GM21619 (cell line): ENCODE data around the gene CORO7.
"Not testable (repeated sequence)": the region's sequence is repeated elsewhere in the genome, so short reads cannot be mapped to it uniquely, and the experiment has no call there.

Experiments used
- ATAC-seq: cut with Tn5 transposase; IDR thresholded peaks from one replicate; pipeline ENCODE4 v1.9.1; 2021; ENCODE audit not compliant: unreplicated experiment

Gene CORO7

GRCh38 chr16:4358831-4359561 is 57.4 kb downstream of the CORO7 start:
- ATAC-seq = no peak

- no peak for ATAC-seq
Observed at GRCh38 chr16:4358236-4358635, 58.2 kb downstream of the CORO7 start.

GRCh38 chr16:4356820-4357219 is 59.6 kb downstream of the CORO7 start:
- no peak for ATAC-seq

GRCh38 chr16:4354512-4355409 is 61.6 kb downstream of the CORO7 start:
- no peak for ATAC-seq

GRCh38 chr16:4353675-4354074 is 62.7 kb downstream of the CORO7 start:
- no peak for ATAC-seq

GRCh38 chr16:4352843-4353242 is 63.6 kb downstream of the CORO7 start:
- no peak for ATAC-seq

- no peak for ATAC-seq
Observed at GRCh38 chr16:4351880-4352279, 64.5 kb downstream of the CORO7 start.

- peak; percentile 85 for ATAC-seq
Observed at GRCh38 chr16:4350787-4351659, 65.4 kb downstream of the CORO7 start, which contains the start of gene PAM16. Gene PAM16, minus strand, starts transcription at chr16:4351321. Its CDS starts 87 bp downstream, at chr16:4351234.

GRCh38 chr16:4350365-4350786 is 66.0 kb downstream of the CORO7 start:
- ATAC-seq = peak; percentile 15

GRCh38 chr16:4349332-4349731 is 67.1 kb downstream of the CORO7 start:
- ATAC-seq = no peak

GRCh38 chr16:4347765-4348509 is 68.5 kb downstream of the CORO7 start:
- no peak for ATAC-seq

GRCh38 chr16:4347010-4347409 is 69.4 kb downstream of the CORO7 start:
- no peak for ATAC-seq

- ATAC-seq = no peak
Observed at GRCh38 chr16:4345836-4346781, 70.3 kb downstream of the CORO7 start.

- ATAC-seq = no peak
Observed at GRCh38 chr16:4344983-4345835, 71.2 kb downstream of the CORO7 start.

- ATAC-seq = not testable (repeated sequence)
Observed at GRCh38 chr16:4344300-4344982, 72.0 kb downstream of the CORO7 start.

GRCh38 chr16:4342866-4343744 is 73.3 kb downstream of the CORO7 start:
- no peak for ATAC-seq

GRCh38 chr16:4341250-4341649 is 75.1 kb downstream of the CORO7 start:
- no peak for ATAC-seq
